Measurements from ENCODE around the gene UBAC1. TPM values are rescaled to one million over a fixed set of nuclear protein-coding genes. Genes with fewer than 3 reads are reported as not detected.

The UBAC1 gene
- total RNA-seq: 10 to 100 TPM; 15.2 to 27.0 (median 16.5) TPM
- long read RNA-seq, partial matches to known transcripts: 4 of 5 reads
- long read RNA-seq, other reads (novel, unspliced or antisense): 0 of 5 reads

GRCh38 chr9:135961277-135961715, at the start of gene UBAC1:
Gene UBAC1, minus strand, starts transcription at chr9:135961373. Its CDS starts 211 bp downstream, at chr9:135961162.
- WGBS (ENCODE audit: insufficient coverage, low coverage, low lambda C conversion rate, missing lambda C conversion rate): 0% methylated on average over 8 of the region's 53 CpGs
- TF ChIP-seq POLR2A (IDR thresholded peaks at IDR 0.05) (peak; percentile 3), CTCF (IDR thresholded peaks at IDR 0.05) (peak; percentile 39 to 65 (median 48))
- H3K4me3 ChIP-seq: peak within 1 kb of the TSS; percentile 85 to 95 (median 92)

GRCh38 chr9:136010615-136011361, 49.6 kb upstream of the UBAC1 start:
- peaks cover 0 to 45% (median 18%) of the 10 kb centered on the region in 4 donors for H3K4me1 ChIP-seq
- H3K9me3 ChIP-seq: no peaks in the 10 kb centered on the region
- ATAC-seq (peak; percentile 9 to 39 (median 37)), DNase-seq (peak in 2 of 3 donors; percentile 66 to 69)
- no peak for TF ChIP-seq CTCF (IDR thresholded peaks at IDR 0.05)
- 85% methylated on average over 8 of the region's 28 CpGs for WGBS (ENCODE audit: insufficient coverage, low coverage, low lambda C conversion rate, missing lambda C conversion rate)
- H3K36me3 ChIP-seq: no peaks in the 10 kb centered on the region
- H3K27ac ChIP-seq: peak overlapping the region in 2 of 3 donors; percentile 68 to 77
- H3K27me3 ChIP-seq: no peaks in the 10 kb centered on the region
- intact Hi-C loops (cut with DNase I): no loop called here
- H3K4me3 ChIP-seq: no peak overlapping the region

More at GRCh38 chr9:135961277-135961715, at the start of gene UBAC1:
- peak; percentile 98 for DNase-seq
- Histone ChIP-seq H3K27ac (peak within 1 kb of the TSS; percentile 62 to 76 (median 69)), H3K36me3 (no peaks in the 10 kb centered on the region), H3K4me1 (peaks cover 0 to 14% (median 0%) of the 10 kb centered on the region in 4 donors), H3K27me3 (no peaks in the 10 kb centered on the region), H3K9me3 (no peaks in the 10 kb centered on the region)
- ATAC-seq: peak; percentile 92 to 96 (median 95)
- intact Hi-C loops (cut with DNase I): no loop called here

GRCh38 chr9:136010176-136010575, 49.0 kb upstream of the UBAC1 start:
- no peaks in the 10 kb centered on the region for H3K9me3 ChIP-seq
- TF ChIP-seq CTCF (IDR thresholded peaks at IDR 0.05): no peak
- TF ChIP-seq POLR2A (IDR thresholded peaks at IDR 0.05): no peak
- H3K27ac ChIP-seq: peak overlapping the region in 2 of 3 donors; percentile 68 to 77
- 94% methylated on average over 9 of the region's 17 CpGs for WGBS (ENCODE audit: insufficient coverage, low coverage, low lambda C conversion rate, missing lambda C conversion rate)
- no peaks in the 10 kb centered on the region for H3K36me3 ChIP-seq
- ATAC-seq: no peak
- H3K4me3 ChIP-seq: no peak overlapping the region
- H3K4me1 ChIP-seq: peaks cover 0 to 45% (median 18%) of the 10 kb centered on the region in 4 donors
- no peaks in the 10 kb centered on the region for H3K27me3 ChIP-seq
- DNase-seq: peak in 2 of 3 donors; percentile 22 to 53
- intact Hi-C loops (cut with DNase I): no loop called here

GRCh38 chr9:136009516-136009915, 48.3 kb upstream of the UBAC1 start:
- ATAC-seq: no peak
- H3K9me3 ChIP-seq: no peaks in the 10 kb centered on the region
- peak in 2 of 3 donors; percentile 24 to 50 for DNase-seq
- WGBS (ENCODE audit: insufficient coverage, low coverage, low lambda C conversion rate, missing lambda C conversion rate): 83% methylated on average over 1 of the region's 16 CpGs
- TF ChIP-seq POLR2A (IDR thresholded peaks at IDR 0.05): no peak
- TF ChIP-seq CTCF (IDR thresholded peaks at IDR 0.05): no peak
- no peak overlapping the region for H3K4me3 ChIP-seq
- H3K36me3 ChIP-seq: no peaks in the 10 kb centered on the region
- peaks cover 0 to 45% (median 18%) of the 10 kb centered on the region in 4 donors for H3K4me1 ChIP-seq
- no peak overlapping the region for H3K27ac ChIP-seq
- H3K27me3 ChIP-seq: no peaks in the 10 kb centered on the region
- intact Hi-C loops (cut with DNase I): no loop called here
